SK-N-MC (cell line): ENCODE results near the gene PALB2.

ENCODE experiments used
- EZH2 ChIP-seq: fragments of 200-600 bp; sonication (generic); IDR thresholded peaks from one replicate; pipeline ENCODE4 v1.6.1; 2017; ENCODE audit warnings: antibody characterized with exemption
- FOXP2 ChIP-seq: optimal IDR thresholded peaks from 2 replicates; pipeline ENCODE3; 2011; ENCODE audit warnings: mild to moderate bottlenecking, moderate library complexity; ENCODE audit not compliant: insufficient read depth; ENCODE audit errors: extremely low read length, control extremely low read depth
- POLR2AphosphoS5 ChIP-seq: IDR thresholded peaks from 2 replicates; pipeline ENCODE4 v1.6.1; 2012; ENCODE audit warnings: mild to moderate bottlenecking, low read depth, low read length, borderline replicate concordance

- TF ChIP-seq POLR2AphosphoS5 = no peak
- no peak for TF ChIP-seq EZH2
- no peak for TF ChIP-seq FOXP2
These were observed 78.6 kb downstream of the PALB2 start for GRCh38 chr16:23562505-23562904.
